GM18870 (cell line): ENCODE data around the gene MFAP1.
"Not testable (repeated sequence)": the region's sequence is repeated elsewhere in the genome, so short reads cannot be mapped to it uniquely, and the experiment has no call there.

ENCODE experiments used
- ATAC-seq: cut with Tn5 transposase; IDR thresholded peaks from one replicate; pipeline ENCODE4 v1.9.1; 2021; ENCODE audit warnings: moderate library complexity; ENCODE audit not compliant: unreplicated experiment

The MFAP1 gene

GRCh38 chr15:43825305-43825704 lies 815 bp upstream of the MFAP1 start:
- not testable (repeated sequence) for ATAC-seq

- ATAC-seq, result no peak
These were observed 3.0 kb downstream of the MFAP1 start for GRCh38 chr15:43821505-43821904.

- ATAC-seq, result not testable (repeated sequence)
These were observed 9.4 kb downstream of the MFAP1 start for GRCh38 chr15:43815064-43815463.

GRCh38 chr15:43808960-43809678 lies 15.4 kb downstream of the MFAP1 start:
- ATAC-seq, result no peak

GRCh38 chr15:43808435-43808950 lies 16.0 kb downstream of the MFAP1 start:
- no peak for ATAC-seq

- not testable (repeated sequence) for ATAC-seq
These were observed 21.8 kb downstream of the MFAP1 start for GRCh38 chr15:43802676-43803075.

GRCh38 chr15:43800286-43801141 lies 24.0 kb downstream of the MFAP1 start, which contains the start of gene HYPK:
Gene HYPK, plus strand, starts transcription at chr15:43800599. Its CDS starts 24 bp downstream, at chr15:43800623.
- peak; percentile 52 for ATAC-seq

- ATAC-seq, result no peak
These were observed 24.6 kb downstream of the MFAP1 start, which contains the start of gene SERINC4 for GRCh38 chr15:43799945-43800285. Gene SERINC4, minus strand, starts transcription at chr15:43800220. Its CDS starts 234 bp downstream, at chr15:43799986.

GRCh38 chr15:43799209-43799944 lies 25.1 kb downstream of the MFAP1 start:
- ATAC-seq, result no peak

GRCh38 chr15:43796566-43796965 lies 27.9 kb downstream of the MFAP1 start:
- ATAC-seq, result no peak

- no peak for ATAC-seq
These were observed 28.5 kb downstream of the MFAP1 start for GRCh38 chr15:43795997-43796396.

- ATAC-seq, result no peak
These were observed 29.3 kb downstream of the MFAP1 start for GRCh38 chr15:43795197-43795596.

GRCh38 chr15:43794269-43795037 lies 30.0 kb downstream of the MFAP1 start:
- no peak for ATAC-seq

- ATAC-seq, result no peak
These were observed 30.8 kb downstream of the MFAP1 start for GRCh38 chr15:43793647-43794046.

GRCh38 chr15:43792761-43793476 lies 31.6 kb downstream of the MFAP1 start:
- no peak for ATAC-seq

- peak; percentile 67 for ATAC-seq
These were observed 32.3 kb downstream of the MFAP1 start, which contains the start of gene SERF2 for GRCh38 chr15:43791993-43792760. Gene SERF2, plus strand, starts transcription at chr15:43792320. Its CDS starts 57 bp downstream, at chr15:43792377.

GRCh38 chr15:43789409-43789808 lies 35.1 kb downstream of the MFAP1 start:
- no peak for ATAC-seq

- ATAC-seq, result no peak
These were observed 45.5 kb downstream of the MFAP1 start for GRCh38 chr15:43779016-43779415.
